GM12872 (cell line): Measurements from ENCODE around the gene IFT122.

ENCODE experiments used
- TF ChIP-seq, protein P1 (sequence below): IDR thresholded peaks from 3 replicates; pipeline ENCODE4 v1.5.1; 2011; ENCODE audit warnings: low read depth, mild to moderate bottlenecking, low read length, moderate library complexity; ENCODE audit not compliant: insufficient read depth

Gene IFT122

GRCh38 chr3:129512595-129512994, 72.6 kb downstream of the IFT122 start:
- TF ChIP-seq, protein P1, sequence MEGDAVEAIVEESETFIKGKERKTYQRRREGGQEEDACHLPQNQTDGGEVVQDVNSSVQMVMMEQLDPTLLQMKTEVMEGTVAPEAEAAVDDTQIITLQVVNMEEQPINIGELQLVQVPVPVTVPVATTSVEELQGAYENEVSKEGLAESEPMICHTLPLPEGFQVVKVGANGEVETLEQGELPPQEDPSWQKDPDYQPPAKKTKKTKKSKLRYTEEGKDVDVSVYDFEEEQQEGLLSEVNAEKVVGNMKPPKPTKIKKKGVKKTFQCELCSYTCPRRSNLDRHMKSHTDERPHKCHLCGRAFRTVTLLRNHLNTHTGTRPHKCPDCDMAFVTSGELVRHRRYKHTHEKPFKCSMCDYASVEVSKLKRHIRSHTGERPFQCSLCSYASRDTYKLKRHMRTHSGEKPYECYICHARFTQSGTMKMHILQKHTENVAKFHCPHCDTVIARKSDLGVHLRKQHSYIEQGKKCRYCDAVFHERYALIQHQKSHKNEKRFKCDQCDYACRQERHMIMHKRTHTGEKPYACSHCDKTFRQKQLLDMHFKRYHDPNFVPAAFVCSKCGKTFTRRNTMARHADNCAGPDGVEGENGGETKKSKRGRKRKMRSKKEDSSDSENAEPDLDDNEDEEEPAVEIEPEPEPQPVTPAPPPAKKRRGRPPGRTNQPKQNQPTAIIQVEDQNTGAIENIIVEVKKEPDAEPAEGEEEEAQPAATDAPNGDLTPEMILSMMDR, result no peak

- TF ChIP-seq, protein P1, result no peak
Observed at GRCh38 chr3:129513705-129514104, 73.7 kb downstream of the IFT122 start.

DNA sequence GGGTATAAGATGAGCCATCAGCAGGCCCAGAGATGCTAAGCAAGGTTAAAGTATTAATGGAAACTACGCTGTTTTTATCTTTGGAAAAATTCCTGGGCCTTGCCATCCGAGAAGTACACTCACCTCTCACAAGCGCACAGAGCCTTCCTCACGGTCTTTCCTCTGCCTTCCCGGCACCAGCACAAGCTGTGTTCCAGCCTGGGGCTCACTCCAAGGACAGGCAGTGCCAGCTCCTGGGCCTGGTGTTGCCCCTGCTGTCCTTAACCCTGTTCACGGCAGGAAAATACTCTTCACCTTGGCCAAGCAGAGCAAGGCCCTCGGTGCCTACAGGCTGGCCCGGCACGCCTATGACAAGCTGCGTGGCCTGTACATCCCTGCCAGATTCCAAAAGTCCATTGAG, 74.1 kb downstream of the IFT122 start:
- TF ChIP-seq, protein P1, result no peak

DNA sequence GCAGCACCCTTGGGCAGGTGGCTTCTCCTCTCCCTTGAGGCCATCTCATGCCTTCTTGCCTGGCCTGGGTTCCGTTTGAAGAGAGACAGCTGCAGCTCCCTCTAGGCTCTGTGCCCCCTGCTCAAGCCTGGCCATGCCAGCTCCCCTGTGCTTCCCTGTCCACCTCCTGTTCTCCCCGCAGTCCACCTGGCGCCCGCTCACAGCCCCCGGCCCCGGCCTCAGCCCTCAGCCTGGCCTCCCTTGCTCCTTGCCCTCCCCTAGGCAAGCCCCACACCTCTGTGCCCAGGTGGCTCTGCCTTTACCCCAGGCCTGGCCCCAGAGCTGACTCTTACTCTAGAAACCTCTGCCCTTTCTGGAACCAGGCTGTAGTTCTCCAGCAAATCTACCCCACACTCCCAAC, 74.5 kb downstream of the IFT122 start:
- TF ChIP-seq, protein P1, result no peak

GRCh38 chr3:129517516-129517915, 77.5 kb downstream of the IFT122 start:
- TF ChIP-seq, protein P1, result no peak

DNA sequence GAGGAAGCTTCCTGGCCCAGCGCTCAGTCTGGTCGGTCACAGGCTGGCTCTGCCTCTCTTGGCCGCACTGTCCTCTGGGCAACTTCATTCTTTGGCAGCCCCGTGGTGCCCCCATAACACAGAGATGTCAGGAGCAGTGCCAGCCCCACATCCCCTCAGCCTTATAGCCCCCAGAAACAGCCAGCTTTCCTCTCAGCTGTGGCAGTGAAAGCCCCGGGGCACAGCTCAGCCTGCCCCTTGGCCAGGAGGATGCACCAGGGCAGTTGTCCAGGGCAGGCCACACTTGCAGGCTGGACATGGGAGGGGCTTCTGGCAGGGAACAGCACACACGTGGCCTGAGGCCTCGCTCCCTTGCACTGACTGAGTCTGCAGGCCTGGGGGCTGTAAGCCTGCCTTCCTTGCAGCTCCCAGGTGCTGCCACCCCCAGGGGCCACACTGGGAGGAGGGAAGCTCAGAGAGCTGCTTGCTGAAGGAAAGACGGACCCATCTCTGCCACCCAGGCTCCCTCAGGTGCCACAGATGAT, 78.1 kb downstream of the IFT122 start:
- TF ChIP-seq, protein P1, result no peak

- TF ChIP-seq, protein P1, result no peak
Observed at GRCh38 chr3:129518581-129518980, 78.6 kb downstream of the IFT122 start.
